Panc1 (cell line): ENCODE data around the gene DGAT2. TPM values are rescaled to one million over a fixed set of nuclear protein-coding genes. Genes with fewer than 3 reads are reported as not detected.

Experiments
- ATAC-seq: fragments of 200-7000 bp; cut with Tn5 transposase; 2 replicates; pipeline ENCODE4 v1.9.1; 2020; ENCODE audit warnings: mild to moderate bottlenecking, moderate library complexity
- BruUV-seq: library from RNA; stranded (reverse); fragments of 400-500 nt; replicated peaks from 2 replicates; lab custom pipeline; 2021; lab: Mats Ljungman, UMichigan
- CTCF ChIA-PET: fragments of 300-600 bp; sonication (Branson Sonifier 250); formaldehyde crosslinking; loops from one replicate; lab custom pipeline; 2022; ENCODE audit warnings: antibody characterized with exemption; lab: Charles Lee
- POLR2A ChIA-PET: fragments of 300-600 bp; sonication (Branson Sonifier 250); formaldehyde crosslinking; loops from one replicate; lab custom pipeline; 2022; ENCODE audit warnings: antibody characterized with exemption; lab: Charles Lee
- DNase-seq: peaks from one replicate; pipeline ENCODE4 v3.0.0-alpha.2; 2010; ENCODE audit warnings: low read depth, low spot score
- H3K27ac ChIP-seq: 2 replicates; pipeline ENCODE4 v1.5.1; 2011; ENCODE audit warnings: mild to moderate bottlenecking, low read length, inconsistent platforms
- H3K27me3 ChIP-seq: fragments of 200-500 bp; sonication (Bioruptor generic); 2 replicates; pipeline ENCODE4 v1.6.0; 2014; ENCODE audit warnings: low read length, inconsistent platforms; ENCODE audit not compliant: control insufficient read depth, insufficient read depth
- H3K36me3 ChIP-seq: fragments of 200-500 bp; sonication (Bioruptor generic); 2 replicates; pipeline ENCODE4 v1.5.1; 2014; ENCODE audit warnings: inconsistent platforms, mild to moderate bottlenecking, low read length, moderate library complexity; ENCODE audit not compliant: control insufficient read depth, insufficient read depth
- H3K4me1 ChIP-seq: 2 replicates; pipeline ENCODE4 v1.5.1; 2011; ENCODE audit warnings: inconsistent platforms, mild to moderate bottlenecking, low read length, moderate library complexity; ENCODE audit not compliant: control insufficient read depth, insufficient read depth
- H3K4me3 ChIP-seq, 2 experiments: 2 replicates each; pipeline ENCODE4 v1.5.1; 2011 to 2012; ENCODE audit warnings: low read depth in 2 of 2, low read length in 2 of 2, mild to moderate bottlenecking in 2 of 2, inconsistent platforms in 1 of 2, moderate library complexity in 1 of 2
- H3K9me3 ChIP-seq: fragments of 200-500 bp; sonication (Bioruptor generic); 2 replicates; pipeline ENCODE4 v1.5.1; 2014; ENCODE audit warnings: low read depth, mild to moderate bottlenecking, inconsistent platforms, low read length, moderate library complexity; ENCODE audit not compliant: control insufficient read depth, insufficient read depth
- POLR2AphosphoS5 ChIP-seq: IDR thresholded peaks from 2 replicates; pipeline ENCODE4 v1.6.1; 2012; ENCODE audit warnings: mild to moderate bottlenecking, low read depth, low read length, moderate library complexity
- SIN3A ChIP-seq: IDR thresholded peaks from 2 replicates; pipeline ENCODE4 v1.6.1; 2012; ENCODE audit warnings: low read depth, mild to moderate bottlenecking, low read length, moderate library complexity, borderline replicate concordance; ENCODE audit not compliant: insufficient read depth
- TCF7L2 ChIP-seq: IDR thresholded peaks from 2 replicates; pipeline ENCODE4 v1.6.1; 2011; ENCODE audit warnings: mild to moderate bottlenecking, low read depth, low read length, inconsistent platforms
- in situ Hi-C: cut with HindIII; loops from 2 replicates; pipeline ENCODE4 v1.10.0; 2016; ENCODE audit warnings: low sequenced_read_pairs, low pct_unique_long_range_greater_than_20kb
- intact Hi-C: fragments of 100-400 bp; cut with micrococcal nuclease; formaldehyde crosslinking; loops from one replicate; pipeline ENCODE4 v1.10.0; 2022; ENCODE audit not compliant: unreplicated experiment
- total RNA-seq: library from RNA; stranded (reverse); gene quantifications from one replicate; pipeline ENCODE4 v1.2.1, GENCODE V29; 2021; ENCODE audit not compliant: unreplicated experiment
- TF ChIP-seq, protein P1 (sequence below): fragments of 450-650 bp; IDR thresholded peaks from 2 replicates; pipeline ENCODE4 v1.5.1; 2017; ENCODE audit warnings: mild to moderate bottlenecking
- TF ChIP-seq, protein P2 (sequence below), 2 experiments: IDR thresholded peaks; 2 replicates each; pipeline ENCODE4 v1.6.1; 2011 to 2012; ENCODE audit warnings: low read depth in 2 of 2, control low read depth in 1 of 2, low read length in 1 of 2, mild to moderate bottlenecking in 1 of 2, moderate library complexity in 1 of 2; ENCODE audit not compliant: insufficient read depth in 1 of 2

The DGAT2 gene
- total RNA-seq, 1 experiment from 2014 or later, result 19.2 TPM

DNA sequence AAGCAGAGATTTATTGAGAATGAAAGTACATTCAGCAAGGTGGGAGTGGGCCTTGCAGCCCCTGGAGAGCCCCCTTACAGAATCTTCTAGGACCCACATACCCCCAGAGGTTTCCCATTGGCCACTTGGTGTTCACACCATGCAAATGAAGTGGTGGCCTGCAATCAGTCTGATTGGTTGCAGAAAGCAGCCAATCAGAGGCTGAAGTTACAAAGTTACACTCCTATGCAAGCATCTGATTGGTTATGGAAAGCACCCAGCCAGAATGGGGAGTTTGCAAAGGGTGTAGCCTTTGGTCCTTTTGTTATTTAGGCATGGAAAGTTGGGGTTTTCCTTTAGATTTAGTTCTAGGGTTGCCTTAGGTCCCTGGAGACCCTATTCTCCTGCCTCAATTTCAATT, 81.3 kb downstream of the DGAT2 start:
- in situ Hi-C loops (no loop called here), intact Hi-C loops (no loop called here)
- DNase-seq (no peak), ATAC-seq (no peak)
- TF ChIP-seq TCF7L2, result no peak
- no peak for TF ChIP-seq POLR2AphosphoS5
- TF ChIP-seq SIN3A, result no peak
- TF ChIP-seq, protein P1, sequence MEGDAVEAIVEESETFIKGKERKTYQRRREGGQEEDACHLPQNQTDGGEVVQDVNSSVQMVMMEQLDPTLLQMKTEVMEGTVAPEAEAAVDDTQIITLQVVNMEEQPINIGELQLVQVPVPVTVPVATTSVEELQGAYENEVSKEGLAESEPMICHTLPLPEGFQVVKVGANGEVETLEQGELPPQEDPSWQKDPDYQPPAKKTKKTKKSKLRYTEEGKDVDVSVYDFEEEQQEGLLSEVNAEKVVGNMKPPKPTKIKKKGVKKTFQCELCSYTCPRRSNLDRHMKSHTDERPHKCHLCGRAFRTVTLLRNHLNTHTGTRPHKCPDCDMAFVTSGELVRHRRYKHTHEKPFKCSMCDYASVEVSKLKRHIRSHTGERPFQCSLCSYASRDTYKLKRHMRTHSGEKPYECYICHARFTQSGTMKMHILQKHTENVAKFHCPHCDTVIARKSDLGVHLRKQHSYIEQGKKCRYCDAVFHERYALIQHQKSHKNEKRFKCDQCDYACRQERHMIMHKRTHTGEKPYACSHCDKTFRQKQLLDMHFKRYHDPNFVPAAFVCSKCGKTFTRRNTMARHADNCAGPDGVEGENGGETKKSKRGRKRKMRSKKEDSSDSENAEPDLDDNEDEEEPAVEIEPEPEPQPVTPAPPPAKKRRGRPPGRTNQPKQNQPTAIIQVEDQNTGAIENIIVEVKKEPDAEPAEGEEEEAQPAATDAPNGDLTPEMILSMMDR, result no peak
- TF ChIP-seq, protein P2, sequence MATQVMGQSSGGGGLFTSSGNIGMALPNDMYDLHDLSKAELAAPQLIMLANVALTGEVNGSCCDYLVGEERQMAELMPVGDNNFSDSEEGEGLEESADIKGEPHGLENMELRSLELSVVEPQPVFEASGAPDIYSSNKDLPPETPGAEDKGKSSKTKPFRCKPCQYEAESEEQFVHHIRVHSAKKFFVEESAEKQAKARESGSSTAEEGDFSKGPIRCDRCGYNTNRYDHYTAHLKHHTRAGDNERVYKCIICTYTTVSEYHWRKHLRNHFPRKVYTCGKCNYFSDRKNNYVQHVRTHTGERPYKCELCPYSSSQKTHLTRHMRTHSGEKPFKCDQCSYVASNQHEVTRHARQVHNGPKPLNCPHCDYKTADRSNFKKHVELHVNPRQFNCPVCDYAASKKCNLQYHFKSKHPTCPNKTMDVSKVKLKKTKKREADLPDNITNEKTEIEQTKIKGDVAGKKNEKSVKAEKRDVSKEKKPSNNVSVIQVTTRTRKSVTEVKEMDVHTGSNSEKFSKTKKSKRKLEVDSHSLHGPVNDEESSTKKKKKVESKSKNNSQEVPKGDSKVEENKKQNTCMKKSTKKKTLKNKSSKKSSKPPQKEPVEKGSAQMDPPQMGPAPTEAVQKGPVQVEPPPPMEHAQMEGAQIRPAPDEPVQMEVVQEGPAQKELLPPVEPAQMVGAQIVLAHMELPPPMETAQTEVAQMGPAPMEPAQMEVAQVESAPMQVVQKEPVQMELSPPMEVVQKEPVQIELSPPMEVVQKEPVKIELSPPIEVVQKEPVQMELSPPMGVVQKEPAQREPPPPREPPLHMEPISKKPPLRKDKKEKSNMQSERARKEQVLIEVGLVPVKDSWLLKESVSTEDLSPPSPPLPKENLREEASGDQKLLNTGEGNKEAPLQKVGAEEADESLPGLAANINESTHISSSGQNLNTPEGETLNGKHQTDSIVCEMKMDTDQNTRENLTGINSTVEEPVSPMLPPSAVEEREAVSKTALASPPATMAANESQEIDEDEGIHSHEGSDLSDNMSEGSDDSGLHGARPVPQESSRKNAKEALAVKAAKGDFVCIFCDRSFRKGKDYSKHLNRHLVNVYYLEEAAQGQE (IDR thresholded peaks at IDR 0.05; ENCODE audit: insufficient read depth in 1 of 2, low read depth in 2 of 2, low read length in 1 of 2), result no peak
- H3K27me3 ChIP-seq, result no peaks in the 10 kb centered on the region
- H3K27ac ChIP-seq, result no peak overlapping the region
- no peaks in the 10 kb centered on the region for H3K9me3 ChIP-seq
- H3K4me3 ChIP-seq, result no peak overlapping the region
- no peaks in the 10 kb centered on the region; the same call in 1 of the 2 replicates for H3K4me1 ChIP-seq
- BruUV-seq, result no TSS peak
- ChIA-PET CTCF (no interaction called here), POLR2A (no interaction called here)
- no peaks in the 10 kb centered on the region for H3K36me3 ChIP-seq

DNA sequence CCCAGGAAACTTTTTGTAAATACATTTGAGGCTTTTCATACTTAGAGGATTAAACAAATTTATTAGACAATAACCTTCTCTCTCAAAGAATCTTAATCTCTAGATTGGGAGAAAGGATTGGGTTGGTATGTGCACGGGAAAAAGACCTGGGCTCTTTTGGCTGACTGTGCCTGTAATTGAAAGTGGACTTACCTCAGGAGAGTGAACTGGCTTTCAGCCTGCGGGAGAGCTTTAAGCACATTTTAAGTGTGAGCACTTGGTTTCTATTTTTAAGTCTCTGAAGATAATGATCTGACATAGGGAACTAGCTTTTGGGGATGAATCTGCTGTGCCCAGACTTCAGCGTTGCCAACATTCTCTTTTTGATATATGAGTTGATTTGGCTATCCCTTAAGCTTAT, 82.2 kb downstream of the DGAT2 start:
- intact Hi-C loops, result no loop called here
- no peaks in the 10 kb centered on the region for H3K36me3 ChIP-seq
- POLR2A ChIA-PET, result no interaction called here
- no peak for ATAC-seq
- no peak for DNase-seq
- TF ChIP-seq, protein P1, result no peak
- TF ChIP-seq TCF7L2, result no peak
- TF ChIP-seq SIN3A, result no peak
- TF ChIP-seq, protein P2 (IDR thresholded peaks at IDR 0.05; ENCODE audit: insufficient read depth in 1 of 2, low read depth in 2 of 2, low read length in 1 of 2), result no peak
- no peak for TF ChIP-seq POLR2AphosphoS5
- in situ Hi-C loops, result no loop called here
- no peaks in the 10 kb centered on the region for H3K27me3 ChIP-seq
- CTCF ChIA-PET, result no interaction called here
- no peak overlapping the region for H3K4me3 ChIP-seq
- H3K9me3 ChIP-seq, result no peaks in the 10 kb centered on the region
- no TSS peak for BruUV-seq
- H3K4me1 ChIP-seq, result no peaks in the 10 kb centered on the region; the same call in 1 of the 2 replicates
- no peak overlapping the region for H3K27ac ChIP-seq
